Measurements from ENCODE around the gene MAPK8IP3. TPM values are rescaled to one million over a fixed set of nuclear protein-coding genes. Genes with fewer than 3 reads are reported as not detected.
A peak's percentile ranks its signal among the peaks of the same experiment; 100 is the strongest.

MAPK8IP3 gene
- total RNA-seq, 1 donor from 2014 or later, result 63.0 TPM

DNA sequence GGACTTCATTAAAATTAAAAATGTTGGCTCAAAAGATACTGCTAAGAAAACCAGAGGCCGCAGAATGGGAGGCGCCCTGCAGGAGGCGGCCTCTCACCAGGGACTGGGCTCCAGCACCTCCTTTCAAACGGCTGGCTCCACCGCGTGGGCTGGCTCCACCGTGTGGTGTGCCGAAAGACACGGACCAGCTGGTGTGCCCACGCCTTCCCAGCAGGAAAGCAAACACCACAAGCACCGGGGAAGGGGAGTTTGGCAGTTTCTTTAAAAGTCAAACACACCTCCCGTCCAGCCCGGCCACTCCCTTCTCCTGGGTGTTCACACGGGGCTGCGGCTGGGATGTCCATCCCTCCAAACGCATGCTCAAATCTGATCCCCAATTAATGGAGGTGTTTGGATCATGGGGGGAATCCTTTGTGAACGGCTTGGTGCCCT, 106.8 kb downstream of the MAPK8IP3 start:
- H3K27ac ChIP-seq, result no peak overlapping the region
- intact Hi-C loops (cut with DNase I), result no loop called here
- no peaks in the 10 kb centered on the region for H3K9me3 ChIP-seq
- H3K27me3 ChIP-seq (ENCODE audit: low read depth), result no peaks in the 10 kb centered on the region
- H3K36me3 ChIP-seq, result peaks cover 65% of the 10 kb centered on the region
- H3K4me3 ChIP-seq, result no peak overlapping the region
- ATAC-seq, result peak; percentile 93 to 97
- peak; percentile 87 for DNase-seq
- peaks cover 11% of the 10 kb centered on the region for H3K4me1 ChIP-seq
- TF ChIP-seq, protein P1, sequence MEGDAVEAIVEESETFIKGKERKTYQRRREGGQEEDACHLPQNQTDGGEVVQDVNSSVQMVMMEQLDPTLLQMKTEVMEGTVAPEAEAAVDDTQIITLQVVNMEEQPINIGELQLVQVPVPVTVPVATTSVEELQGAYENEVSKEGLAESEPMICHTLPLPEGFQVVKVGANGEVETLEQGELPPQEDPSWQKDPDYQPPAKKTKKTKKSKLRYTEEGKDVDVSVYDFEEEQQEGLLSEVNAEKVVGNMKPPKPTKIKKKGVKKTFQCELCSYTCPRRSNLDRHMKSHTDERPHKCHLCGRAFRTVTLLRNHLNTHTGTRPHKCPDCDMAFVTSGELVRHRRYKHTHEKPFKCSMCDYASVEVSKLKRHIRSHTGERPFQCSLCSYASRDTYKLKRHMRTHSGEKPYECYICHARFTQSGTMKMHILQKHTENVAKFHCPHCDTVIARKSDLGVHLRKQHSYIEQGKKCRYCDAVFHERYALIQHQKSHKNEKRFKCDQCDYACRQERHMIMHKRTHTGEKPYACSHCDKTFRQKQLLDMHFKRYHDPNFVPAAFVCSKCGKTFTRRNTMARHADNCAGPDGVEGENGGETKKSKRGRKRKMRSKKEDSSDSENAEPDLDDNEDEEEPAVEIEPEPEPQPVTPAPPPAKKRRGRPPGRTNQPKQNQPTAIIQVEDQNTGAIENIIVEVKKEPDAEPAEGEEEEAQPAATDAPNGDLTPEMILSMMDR (IDR thresholded peaks at IDR 0.05), result peak; percentile 59

DNA sequence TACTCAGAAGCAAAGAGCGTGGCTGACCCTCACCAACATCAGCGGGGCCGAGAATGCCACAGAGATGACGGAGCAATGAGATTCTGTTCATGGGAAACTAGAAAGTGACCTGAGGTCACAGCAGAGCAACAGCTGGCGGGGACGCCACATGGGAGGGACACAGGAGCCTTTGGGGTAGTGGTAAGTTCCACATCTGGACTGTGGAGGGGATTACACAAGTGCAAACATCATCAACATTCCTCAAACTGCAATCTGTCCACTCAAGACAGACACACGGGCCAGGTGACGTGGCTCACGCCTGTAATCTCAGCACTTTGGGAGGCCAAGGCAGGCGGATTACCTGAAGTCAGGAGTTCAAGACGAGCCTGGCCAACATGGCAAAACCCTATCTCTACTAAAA, 109.5 kb downstream of the MAPK8IP3 start:
- ATAC-seq (no peak), DNase-seq (no peak)
- TF ChIP-seq, protein P1 (IDR thresholded peaks at IDR 0.05), result no peak
- intact Hi-C loops (cut with DNase I), result no loop called here
- Histone ChIP-seq H3K4me3 (no peak overlapping the region), H3K9me3 (no peaks in the 10 kb centered on the region), H3K27ac (no peak overlapping the region), H3K27me3 (ENCODE audit: low read depth) (no peaks in the 10 kb centered on the region), H3K4me1 (peaks cover 11% of the 10 kb centered on the region), H3K36me3 (peaks cover 61% of the 10 kb centered on the region)

DNA sequence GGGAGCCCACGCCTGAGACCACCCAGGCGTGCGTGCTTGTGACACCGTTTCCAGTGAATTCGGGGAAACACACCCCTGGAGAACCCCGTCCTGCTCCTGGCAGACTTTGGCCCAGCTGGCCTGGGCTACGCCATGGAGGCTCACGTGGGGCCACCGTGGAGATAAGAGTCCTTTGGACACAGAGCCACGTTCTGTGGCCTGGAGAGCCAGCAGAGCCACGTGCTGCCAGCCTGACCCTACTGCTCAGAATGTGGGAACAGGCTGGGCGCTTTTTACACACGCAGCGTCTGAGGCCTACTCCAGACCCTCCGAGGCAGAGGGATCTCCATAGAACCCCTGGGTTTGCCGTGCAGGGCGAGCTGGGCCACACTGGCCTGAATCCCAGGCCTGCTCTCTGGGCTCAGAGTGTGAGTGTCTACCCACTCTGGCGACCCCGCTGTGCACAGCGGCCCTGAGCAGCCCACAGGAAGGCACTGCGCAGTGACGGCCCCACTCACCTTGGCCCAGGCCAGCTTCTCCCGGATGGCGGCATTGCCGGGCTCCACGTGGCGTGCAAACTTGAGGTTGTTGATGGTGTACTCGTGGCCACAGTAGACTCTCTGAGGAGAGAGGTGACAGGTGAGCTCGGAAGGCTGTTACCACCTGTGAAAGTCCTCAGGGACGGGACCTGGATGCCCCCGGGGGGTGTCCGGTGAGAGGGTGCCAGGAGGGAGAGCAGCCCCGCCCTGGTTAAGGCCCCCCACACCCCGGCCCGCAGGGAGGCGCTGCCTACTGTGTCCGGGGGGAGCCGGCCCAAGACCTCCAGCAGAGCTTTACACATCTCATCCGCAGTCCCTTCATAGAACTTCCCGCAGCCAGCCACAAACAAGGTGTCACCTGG, 110.6 kb downstream of the MAPK8IP3 start:
- Histone ChIP-seq H3K9me3 (no peaks in the 10 kb centered on the region), H3K27me3 (ENCODE audit: low read depth) (no peaks in the 10 kb centered on the region), H3K4me3 (no peak overlapping the region), H3K36me3 (peaks cover 68% of the 10 kb centered on the region), H3K4me1 (peaks cover 11% of the 10 kb centered on the region), H3K27ac (no peak overlapping the region)
- no peak for ATAC-seq
- intact Hi-C loops (cut with DNase I), result no loop called here
- TF ChIP-seq, protein P1 (IDR thresholded peaks at IDR 0.05), result no peak
- peak; percentile 45 for DNase-seq

DNA sequence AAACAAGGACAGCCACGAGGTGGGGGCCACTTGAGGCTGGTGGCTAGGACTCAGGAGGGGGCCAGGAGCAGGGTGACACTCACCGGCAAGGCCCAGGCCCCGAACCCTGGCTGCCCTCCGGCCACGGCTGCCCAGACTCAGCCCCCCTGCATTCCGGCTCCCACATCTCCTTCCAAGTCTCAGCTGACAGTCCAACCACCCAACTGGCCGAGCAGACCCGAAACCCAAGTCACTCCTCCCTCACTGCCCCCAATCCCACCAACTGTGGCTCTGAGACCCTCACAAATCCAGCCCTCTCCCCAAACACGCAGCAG, 111.2 kb downstream of the MAPK8IP3 start:
- intact Hi-C loops (cut with DNase I), result no loop called here
- DNase-seq (no peak), ATAC-seq (no peak)
- Histone ChIP-seq H3K27ac (no peak overlapping the region), H3K27me3 (ENCODE audit: low read depth) (no peaks in the 10 kb centered on the region), H3K36me3 (peaks cover 74% of the 10 kb centered on the region), H3K9me3 (no peaks in the 10 kb centered on the region), H3K4me3 (no peak overlapping the region), H3K4me1 (peaks cover 11% of the 10 kb centered on the region)
- TF ChIP-seq, protein P1 (IDR thresholded peaks at IDR 0.05), result no peak

DNA sequence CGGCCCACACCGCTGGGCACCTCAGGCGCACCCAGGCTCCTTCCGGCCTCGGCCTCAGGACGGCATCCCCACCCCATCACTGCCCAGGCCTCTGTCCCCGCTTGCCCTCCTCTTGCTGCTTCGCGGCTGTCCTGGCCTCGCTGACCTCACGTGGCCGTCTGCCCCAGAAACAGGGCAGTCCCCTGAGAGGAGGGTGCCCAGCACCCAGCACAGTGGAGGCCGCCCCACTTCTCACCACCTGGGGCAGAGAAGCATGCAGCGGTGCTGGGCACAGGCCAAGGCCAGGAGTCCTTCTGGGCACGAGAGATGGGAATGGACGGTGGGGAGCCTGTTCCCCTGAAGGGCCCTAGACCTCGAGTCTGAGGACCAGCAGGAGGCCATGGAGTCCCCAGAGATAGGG, 111.7 kb downstream of the MAPK8IP3 start:
- ATAC-seq (no peak), DNase-seq (no peak)
- no peaks in the 10 kb centered on the region for H3K9me3 ChIP-seq
- TF ChIP-seq, protein P1 (IDR thresholded peaks at IDR 0.05), result no peak
- peaks cover 79% of the 10 kb centered on the region for H3K36me3 ChIP-seq
- no peak overlapping the region for H3K27ac ChIP-seq
- intact Hi-C loops (cut with DNase I), result no loop called here
- no peak overlapping the region for H3K4me3 ChIP-seq
- peaks cover 6% of the 10 kb centered on the region for H3K4me1 ChIP-seq
- no peaks in the 10 kb centered on the region for H3K27me3 ChIP-seq (ENCODE audit: low read depth)

All from lower lobe of right lung (tissue), 2 donors.